ENCODE results near the gene ALOXE3. TPM values are rescaled to one million over a fixed set of nuclear protein-coding genes. Genes with fewer than 3 reads are reported as not detected.

The ALOXE3 gene
- total and polyA plus RNA-seq, 2 donors from 2014 or later, result not detected

DNA sequence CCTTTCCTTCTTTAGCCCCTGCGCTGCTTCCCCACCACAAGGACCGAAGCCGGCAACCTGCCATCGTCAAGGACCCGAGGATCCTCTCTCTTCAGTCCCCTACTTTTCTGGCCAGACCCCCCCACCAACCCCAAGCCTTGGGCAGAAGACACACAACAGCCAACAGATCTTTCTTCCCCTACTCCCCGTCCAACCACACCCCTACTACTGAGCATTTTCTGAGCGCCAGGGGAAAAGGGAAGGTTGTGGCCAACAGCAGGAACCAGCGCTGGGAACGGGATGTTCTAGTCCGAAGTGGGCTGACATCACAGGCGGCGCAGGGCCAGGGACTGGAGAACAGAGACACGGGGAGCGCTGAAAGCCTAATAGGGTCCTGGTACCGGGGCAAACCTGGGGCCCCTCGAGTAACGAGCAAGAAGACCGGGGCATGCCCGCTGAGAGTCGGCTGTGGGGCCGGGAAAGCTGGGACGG lies 33.4 kb upstream of the ALOXE3 start:
- Histone ChIP-seq H3K27me3 (ENCODE audit: control insufficient read depth, insufficient read depth, low read length) (no peaks in the 10 kb centered on the region), H3K27ac (ENCODE audit: low read depth in 2 of 2, low read length in 2 of 2) (peak overlapping the region; percentile 99 to 100), H3K4me3 (ENCODE audit: low read length in 3 of 3) (peak overlapping the region; percentile 64 to 99 (median 94)), H3K9ac (ENCODE audit: low read length in 3 of 3) (peak overlapping the region; percentile 72 to 98 (median 96)), H3K4me1 (ENCODE audit: control insufficient read depth in 2 of 3, insufficient read depth in 2 of 3, low read depth in 1 of 3, low read length in 3 of 3) (peaks cover 5 to 26% (median 21%) of the 10 kb centered on the region in 3 donors), H3K36me3 (ENCODE audit: control insufficient read depth in 2 of 3, insufficient read depth in 3 of 3, low read length in 3 of 3) (peaks cover 0 to 49% (median 31%) of the 10 kb centered on the region in 3 donors), H3K9me3 (ENCODE audit: control insufficient read depth in 2 of 3, insufficient read depth in 1 of 3, low read length in 3 of 3) (no peaks in the 10 kb centered on the region)
- intact Hi-C loops (cut with DNase I), result no loop called here
- FAIRE-seq (no peak), DNase-seq (peak; percentile 47 to 96 (median 75))
- TF ChIP-seq, protein P1, sequence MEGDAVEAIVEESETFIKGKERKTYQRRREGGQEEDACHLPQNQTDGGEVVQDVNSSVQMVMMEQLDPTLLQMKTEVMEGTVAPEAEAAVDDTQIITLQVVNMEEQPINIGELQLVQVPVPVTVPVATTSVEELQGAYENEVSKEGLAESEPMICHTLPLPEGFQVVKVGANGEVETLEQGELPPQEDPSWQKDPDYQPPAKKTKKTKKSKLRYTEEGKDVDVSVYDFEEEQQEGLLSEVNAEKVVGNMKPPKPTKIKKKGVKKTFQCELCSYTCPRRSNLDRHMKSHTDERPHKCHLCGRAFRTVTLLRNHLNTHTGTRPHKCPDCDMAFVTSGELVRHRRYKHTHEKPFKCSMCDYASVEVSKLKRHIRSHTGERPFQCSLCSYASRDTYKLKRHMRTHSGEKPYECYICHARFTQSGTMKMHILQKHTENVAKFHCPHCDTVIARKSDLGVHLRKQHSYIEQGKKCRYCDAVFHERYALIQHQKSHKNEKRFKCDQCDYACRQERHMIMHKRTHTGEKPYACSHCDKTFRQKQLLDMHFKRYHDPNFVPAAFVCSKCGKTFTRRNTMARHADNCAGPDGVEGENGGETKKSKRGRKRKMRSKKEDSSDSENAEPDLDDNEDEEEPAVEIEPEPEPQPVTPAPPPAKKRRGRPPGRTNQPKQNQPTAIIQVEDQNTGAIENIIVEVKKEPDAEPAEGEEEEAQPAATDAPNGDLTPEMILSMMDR (IDR thresholded peaks at IDR 0.05; ENCODE audit: borderline replicate concordance, extremely low read depth, insufficient read depth), result no peak

DNA sequence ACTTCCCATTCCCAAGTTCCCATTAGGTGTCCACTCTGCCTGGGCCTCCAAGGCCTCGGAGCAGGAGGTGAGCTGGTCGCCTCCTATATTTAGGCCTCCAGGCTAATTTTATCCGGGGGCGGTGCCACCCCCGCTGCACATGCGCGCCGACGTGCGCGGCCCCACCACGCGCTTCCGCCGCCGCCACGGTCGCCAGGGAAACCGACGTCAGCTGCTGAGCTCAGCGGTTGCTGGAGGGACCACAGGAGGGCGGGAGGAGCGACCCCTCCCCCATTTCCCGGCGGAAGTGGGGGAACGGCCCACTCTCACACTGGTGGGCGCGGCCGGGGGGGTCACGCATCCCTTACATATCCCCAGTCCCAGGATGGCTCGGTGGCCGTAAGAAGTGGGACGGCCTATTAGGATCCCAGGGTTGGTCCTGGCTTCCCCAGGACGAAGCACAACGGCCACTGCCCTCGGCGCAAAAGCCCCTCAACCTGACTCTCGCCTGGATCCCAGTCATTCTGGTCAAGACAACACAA lies 32.9 kb upstream of the ALOXE3 start:
- no peak for FAIRE-seq
- Histone ChIP-seq H3K27ac (ENCODE audit: low read depth in 2 of 2, low read length in 2 of 2) (peak overlapping the region; percentile 99 to 100), H3K4me1 (ENCODE audit: control insufficient read depth in 2 of 3, insufficient read depth in 2 of 3, low read depth in 1 of 3, low read length in 3 of 3) (peaks cover 5 to 26% (median 21%) of the 10 kb centered on the region in 3 donors), H3K4me3 (ENCODE audit: low read length in 3 of 3) (peak overlapping the region; percentile 64 to 99 (median 94)), H3K9ac (ENCODE audit: low read length in 3 of 3) (peak overlapping the region; percentile 72 to 98 (median 96)), H3K27me3 (ENCODE audit: control insufficient read depth, insufficient read depth, low read length) (no peaks in the 10 kb centered on the region), H3K9me3 (ENCODE audit: control insufficient read depth in 2 of 3, insufficient read depth in 1 of 3, low read length in 3 of 3) (no peaks in the 10 kb centered on the region), H3K36me3 (ENCODE audit: control insufficient read depth in 2 of 3, insufficient read depth in 3 of 3, low read length in 3 of 3) (peaks cover 0 to 54% (median 36%) of the 10 kb centered on the region in 3 donors)
- intact Hi-C loops (cut with DNase I), result no loop called here
- peak; percentile 93 to 97 (median 95) for DNase-seq
- TF ChIP-seq, protein P1 (IDR thresholded peaks at IDR 0.05; ENCODE audit: borderline replicate concordance, extremely low read depth, insufficient read depth), result peak; percentile 1

DNA sequence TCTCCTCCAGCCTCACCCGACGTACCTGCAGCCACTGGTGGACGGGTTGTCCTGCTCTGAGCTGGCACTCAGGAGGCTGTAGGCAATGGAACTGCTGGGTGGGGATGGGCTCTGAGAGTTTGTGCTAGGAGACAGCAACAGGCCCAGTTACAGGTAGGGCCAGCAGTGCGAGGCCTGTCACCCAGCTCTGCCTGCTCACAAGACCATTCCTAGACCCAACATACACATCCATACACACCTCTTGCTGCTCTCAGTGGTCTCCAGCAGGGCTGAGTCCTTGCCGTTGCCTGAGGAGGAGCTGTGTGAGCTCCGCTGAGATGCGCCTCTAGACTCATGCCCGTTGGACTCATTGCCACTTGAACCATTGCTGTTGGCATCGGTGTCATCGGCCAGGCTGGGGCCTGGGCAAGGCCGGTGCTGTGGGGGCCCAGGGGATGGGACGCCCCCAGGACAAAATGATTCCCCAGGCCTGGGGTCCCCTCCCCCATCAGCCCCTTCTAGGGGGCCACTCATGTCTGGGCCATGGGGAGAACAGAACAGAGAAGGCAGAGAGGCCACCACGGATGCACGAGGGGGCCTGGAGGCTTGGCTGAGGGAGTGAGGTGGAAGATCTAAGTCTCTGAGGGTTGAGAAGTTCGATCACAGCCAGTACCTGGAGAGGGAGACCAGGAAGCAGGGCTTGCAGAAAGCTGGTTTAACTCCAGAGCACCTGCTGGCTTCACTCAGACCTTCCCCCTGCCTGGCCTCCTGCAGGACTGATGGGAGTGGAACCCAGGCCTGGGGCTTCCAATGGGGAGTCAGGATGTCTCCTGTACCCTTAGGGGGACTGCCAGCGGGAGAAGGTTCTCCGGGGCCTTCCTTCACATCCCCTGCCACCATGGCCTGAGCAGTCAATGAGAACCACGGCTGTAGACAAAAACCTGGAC lies 32.1 kb upstream of the ALOXE3 start:
- TF ChIP-seq, protein P1 (IDR thresholded peaks at IDR 0.05; ENCODE audit: borderline replicate concordance, extremely low read depth, insufficient read depth), result no peak
- Histone ChIP-seq H3K27ac (ENCODE audit: low read depth in 2 of 2, low read length in 2 of 2) (peak overlapping the region; percentile 80 to 99), H3K9ac (ENCODE audit: low read length in 3 of 3) (peak overlapping the region in 2 of 3 donors; percentile 1 to 72), H3K27me3 (ENCODE audit: control insufficient read depth, insufficient read depth, low read length) (no peaks in the 10 kb centered on the region), H3K4me1 (ENCODE audit: control insufficient read depth in 2 of 3, insufficient read depth in 2 of 3, low read depth in 1 of 3, low read length in 3 of 3) (peaks cover 5 to 26% (median 21%) of the 10 kb centered on the region in 3 donors), H3K36me3 (ENCODE audit: control insufficient read depth in 2 of 3, insufficient read depth in 3 of 3, low read length in 3 of 3) (peaks cover 0 to 61% (median 44%) of the 10 kb centered on the region in 3 donors), H3K9me3 (ENCODE audit: control insufficient read depth in 2 of 3, insufficient read depth in 1 of 3, low read length in 3 of 3) (no peaks in the 10 kb centered on the region), H3K4me3 (ENCODE audit: low read length in 3 of 3) (peak overlapping the region in 2 of 3 donors; percentile 2 to 99)
- FAIRE-seq, result no peak
- intact Hi-C loops (cut with DNase I), result no loop called here
- DNase-seq, result peak in 2 of 5 donors; percentile 66 to 83
